GM12878 (cell line): ENCODE data around the gene KRTAP4-8. TPM values are rescaled to one million over a fixed set of nuclear protein-coding genes. Genes with fewer than 3 reads are reported as not detected.

Source experiments
- ATAC-seq: fragments of 200-7000 bp; cut with Tn5 transposase; 3 replicates; pipeline ENCODE4 v1.9.1; 2020; ENCODE audit warnings: mild to moderate bottlenecking, moderate library complexity
- BruUV-seq: library from RNA; stranded (reverse); fragments of 400-500 nt; replicated peaks from 2 replicates; lab custom pipeline; 2021; lab: Mats Ljungman, UMichigan
- CTCF ChIA-PET: fragments of 300-600 bp; sonication (Branson Sonifier 250); formaldehyde crosslinking; extraction: SDS; loops from one replicate; lab custom pipeline; 2021; ENCODE audit warnings: inconsistent platforms; lab: Yijun Ruan, JAX
- POLR2A ChIA-PET: fragments of 350-600 bp; formaldehyde crosslinking; extraction: SDS; loops from one replicate; lab custom pipeline; 2021; ENCODE audit warnings: inconsistent platforms; lab: Charles Lee
- RAD21 ChIA-PET: fragments of 300-600 bp; sonication (Branson Sonifier 250); formaldehyde crosslinking; loops from one replicate; lab custom pipeline; 2023; ENCODE audit warnings: antibody characterized with exemption; ENCODE audit not compliant: unreplicated experiment; lab: Charles Lee
- SMC1A ChIA-PET: fragments of 300-600 bp; sonication (Branson Sonifier 250); formaldehyde crosslinking; loops from one replicate; lab custom pipeline; 2023; ENCODE audit not compliant: unreplicated experiment, uncharacterized antibody; lab: Charles Lee
- DNase-seq: peaks from one replicate; pipeline ENCODE4 v3.0.0-alpha.2; 2011; ENCODE audit warnings: low read depth, low spot score
- FAIRE-seq: peaks from 3 replicates; lab custom pipeline; 2011; peaks lifted over from hg19 to GRCh38; lab: Jason Lieb, UNC
- H2AFZ ChIP-seq: 2 replicates; pipeline ENCODE4 v1.6.0; 2011; ENCODE audit warnings: low read depth, low read length, control low read depth; ENCODE audit not compliant: control insufficient read depth
- H3K27ac ChIP-seq: 2 replicates; pipeline ENCODE4 v1.5.1; 2011; ENCODE audit warnings: control low read depth; ENCODE audit not compliant: control insufficient read depth, insufficient read depth
- H3K27me3 ChIP-seq, 2 experiments: replicated peaks in 1 of 2; 2 replicates each; pipeline versions ENCODE4 v1.6.0 to v1.6.1; 2011; ENCODE audit warnings: low read length in 1 of 2; ENCODE audit not compliant: control insufficient read depth in 2 of 2, insufficient read depth in 2 of 2
- H3K36me3 ChIP-seq, 2 experiments: 2 replicates each; pipeline ENCODE4 v1.5.1; 2011; ENCODE audit warnings: low read length in 1 of 2; ENCODE audit not compliant: control insufficient read depth in 2 of 2, insufficient read depth in 2 of 2
- H3K4me1 ChIP-seq: 2 replicates; pipeline ENCODE4 v1.6.1; 2011; ENCODE audit warnings: mild to moderate bottlenecking, low read length, moderate library complexity, mixed read lengths; ENCODE audit not compliant: control insufficient read depth, insufficient read depth
- H3K4me2 ChIP-seq: 2 replicates; pipeline ENCODE4 v1.6.0; 2011; ENCODE audit warnings: control low read depth; ENCODE audit not compliant: control insufficient read depth, insufficient read depth
- H3K4me3 ChIP-seq: fragments of 200-600 bp; sonication (generic); 2 replicates; pipeline ENCODE4 v1.5.1; 2016
- H3K79me2 ChIP-seq: 2 replicates; pipeline ENCODE4 v1.6.0; 2011; ENCODE audit warnings: low read length; ENCODE audit not compliant: control insufficient read depth, insufficient read depth
- H3K9ac ChIP-seq: 2 replicates; pipeline ENCODE4 v1.8.0; 2011; ENCODE audit warnings: low read length, control low read depth, mixed read lengths; ENCODE audit not compliant: control insufficient read depth, insufficient read depth
- H3K9me3 ChIP-seq: replicated peaks from 3 replicates; pipeline ENCODE4 v1.5.1; 2011; ENCODE audit warnings: mild to moderate bottlenecking, low read length; ENCODE audit not compliant: control insufficient read depth, insufficient read depth
- H4K20me1 ChIP-seq: 2 replicates; pipeline ENCODE4 v1.6.0; 2011; ENCODE audit not compliant: control insufficient read depth, insufficient read depth
- HCFC1 ChIP-seq: fragments of 150-350 bp; IDR thresholded peaks from 2 replicates; pipeline ENCODE4 v1.6.1; 2014; ENCODE audit warnings: low read length
- IKZF1 ChIP-seq: fragments of 450-650 bp; conservative IDR thresholded peaks from 2 replicates; pipeline ENCODE4 v1.6.1; 2017; ENCODE audit warnings: antibody characterized with exemption, mild to moderate bottlenecking
- KAT2A ChIP-seq: conservative IDR thresholded peaks from 2 replicates; pipeline ENCODE4 v1.6.1; 2011; ENCODE audit warnings: low read depth, low read length; ENCODE audit not compliant: control insufficient read depth
- KDM1A ChIP-seq: fragments of 200-600 bp; sonication (generic); IDR thresholded peaks from 2 replicates; pipeline ENCODE4 v1.6.1; 2016; ENCODE audit warnings: borderline replicate concordance
- TBL1XR1 ChIP-seq: IDR thresholded peaks from 2 replicates; pipeline ENCODE4 v1.6.1; 2012; ENCODE audit warnings: low read depth, low read length, improper control_type of control experiment
- ZZZ3 ChIP-seq: IDR thresholded peaks from 2 replicates; pipeline ENCODE4 v1.6.1; 2011; ENCODE audit warnings: low read depth; ENCODE audit not compliant: control insufficient read depth, insufficient read length
- WGBS: methylation state at CpG from one replicate; pipeline ENCODE4 v1.1.6; 2016; ENCODE audit warnings: low lambda C conversion rate; ENCODE audit not compliant: insufficient replicate concordance, insufficient coverage; ENCODE audit errors: missing lambda C conversion rate; 5-methylcytosine and 5-hydroxymethylcytosine counted together
- in situ Hi-C: fragments of 300-500 bp; cut with MboI; formaldehyde crosslinking; loops from 9 replicates; pipeline ENCODE4 v1.14.3; 2018; ENCODE audit warnings: mixed read lengths
- intact Hi-C: fragments of 100-400 bp; cut with micrococcal nuclease; formaldehyde crosslinking; loops from one replicate; pipeline ENCODE4 v1.14.2; 2022; ENCODE audit not compliant: unreplicated experiment
- polyA plus RNA-seq, 11 experiments: library from polyadenylated mRNA; depleted of rRNA in 4 of 11; unstranded in 6 of 11; stranded (reverse) in 5 of 11; fragments of >200 nt; fragmentation: Nextera tagmentation in 4 of 11; fragmentation: Illumina TruSeq in 1 of 11; extraction: Ambion mirVana in 4 of 11; extraction: Trizol in 1 of 11; gene quantifications; 1 replicate in 1 of 11; 2 replicates in 10 of 11; pipeline versions ENCODE4 v1.2.1 to v1.2.3, GENCODE V29; 2011 to 2016; ENCODE audit warnings: inconsistent platforms in 2 of 11, missing spikeins in 2 of 11, low read depth in 1 of 11
- total RNA-seq, 4 experiments: library from RNA; depleted of rRNA in 3 of 4; stranded (reverse); fragments of >200 nt in 3 of 4; fragmentation: Illumina TruSeq in 1 of 4; extraction: Trizol in 1 of 4; gene quantifications; 2 replicates each; pipeline versions ENCODE4 v1.2.1 to v1.2.3, GENCODE V29; 2013 to 2021
- TF ChIP-seq, protein P1 (sequence below): IDR thresholded peaks from 2 replicates; pipeline ENCODE4 v1.6.1; 2012; ENCODE audit warnings: low read depth, low read length, improper control_type of control experiment
- TF ChIP-seq, protein P2 (sequence below): fragments of 450-650 bp; IDR thresholded peaks from 2 replicates; pipeline ENCODE4 v1.6.1; 2017; ENCODE audit warnings: mild to moderate bottlenecking, moderate library complexity

The KRTAP4-8 gene
- total and polyA plus RNA-seq, 10 of the 15 experiments (the other 5 are each of a cell fraction or from before 2014, with no cell fraction given): not detected

DNA sequence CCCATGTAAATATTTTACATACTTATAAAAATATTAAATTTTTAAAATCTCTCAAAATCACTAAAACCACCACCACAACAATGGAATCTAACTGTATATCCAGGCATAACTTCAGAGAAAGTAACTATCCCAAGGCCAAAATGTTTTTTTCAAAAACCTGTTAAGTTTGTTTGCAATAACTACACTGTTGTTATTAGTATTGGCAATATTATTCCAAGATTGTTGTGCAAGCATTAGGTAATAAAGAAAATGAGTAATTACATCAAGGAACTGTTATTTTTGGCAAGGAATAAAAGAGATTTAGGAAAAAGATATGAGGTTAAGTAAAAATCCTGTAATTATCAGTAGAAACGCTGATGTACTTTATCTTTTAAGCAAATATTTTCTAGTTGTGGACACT, 29.4 kb upstream of the KRTAP4-8 start:
- ChIA-PET RAD21 (no interaction called here), CTCF (no interaction called here), SMC1A (no interaction called here), POLR2A (no interaction called here)
- Histone ChIP-seq H3K9me3 (no peaks in the 10 kb centered on the region), H3K27me3 (no peaks in the 10 kb centered on the region), H3K4me2 (no peak overlapping the region), H3K4me3 (no peak overlapping the region), H3K36me3 (no peaks in the 10 kb centered on the region), H3K27ac (no peak overlapping the region), H2AFZ (no peak overlapping the region), H3K9ac (no peak overlapping the region), H3K4me1 (no peaks in the 10 kb centered on the region), H4K20me1 (no peaks in the 10 kb centered on the region), H3K79me2 (no peaks in the 10 kb centered on the region)
- ATAC-seq: no peak
- TF ChIP-seq KAT2A: no peak
- no peak for TF ChIP-seq HCFC1
- no peak for TF ChIP-seq ZZZ3
- TF ChIP-seq TBL1XR1: no peak
- no peak for TF ChIP-seq IKZF1
- TF ChIP-seq, protein P1, sequence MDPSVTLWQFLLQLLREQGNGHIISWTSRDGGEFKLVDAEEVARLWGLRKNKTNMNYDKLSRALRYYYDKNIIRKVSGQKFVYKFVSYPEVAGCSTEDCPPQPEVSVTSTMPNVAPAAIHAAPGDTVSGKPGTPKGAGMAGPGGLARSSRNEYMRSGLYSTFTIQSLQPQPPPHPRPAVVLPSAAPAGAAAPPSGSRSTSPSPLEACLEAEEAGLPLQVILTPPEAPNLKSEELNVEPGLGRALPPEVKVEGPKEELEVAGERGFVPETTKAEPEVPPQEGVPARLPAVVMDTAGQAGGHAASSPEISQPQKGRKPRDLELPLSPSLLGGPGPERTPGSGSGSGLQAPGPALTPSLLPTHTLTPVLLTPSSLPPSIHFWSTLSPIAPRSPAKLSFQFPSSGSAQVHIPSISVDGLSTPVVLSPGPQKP: no peak
- no peak for TF ChIP-seq KDM1A
- TF ChIP-seq, protein P2, sequence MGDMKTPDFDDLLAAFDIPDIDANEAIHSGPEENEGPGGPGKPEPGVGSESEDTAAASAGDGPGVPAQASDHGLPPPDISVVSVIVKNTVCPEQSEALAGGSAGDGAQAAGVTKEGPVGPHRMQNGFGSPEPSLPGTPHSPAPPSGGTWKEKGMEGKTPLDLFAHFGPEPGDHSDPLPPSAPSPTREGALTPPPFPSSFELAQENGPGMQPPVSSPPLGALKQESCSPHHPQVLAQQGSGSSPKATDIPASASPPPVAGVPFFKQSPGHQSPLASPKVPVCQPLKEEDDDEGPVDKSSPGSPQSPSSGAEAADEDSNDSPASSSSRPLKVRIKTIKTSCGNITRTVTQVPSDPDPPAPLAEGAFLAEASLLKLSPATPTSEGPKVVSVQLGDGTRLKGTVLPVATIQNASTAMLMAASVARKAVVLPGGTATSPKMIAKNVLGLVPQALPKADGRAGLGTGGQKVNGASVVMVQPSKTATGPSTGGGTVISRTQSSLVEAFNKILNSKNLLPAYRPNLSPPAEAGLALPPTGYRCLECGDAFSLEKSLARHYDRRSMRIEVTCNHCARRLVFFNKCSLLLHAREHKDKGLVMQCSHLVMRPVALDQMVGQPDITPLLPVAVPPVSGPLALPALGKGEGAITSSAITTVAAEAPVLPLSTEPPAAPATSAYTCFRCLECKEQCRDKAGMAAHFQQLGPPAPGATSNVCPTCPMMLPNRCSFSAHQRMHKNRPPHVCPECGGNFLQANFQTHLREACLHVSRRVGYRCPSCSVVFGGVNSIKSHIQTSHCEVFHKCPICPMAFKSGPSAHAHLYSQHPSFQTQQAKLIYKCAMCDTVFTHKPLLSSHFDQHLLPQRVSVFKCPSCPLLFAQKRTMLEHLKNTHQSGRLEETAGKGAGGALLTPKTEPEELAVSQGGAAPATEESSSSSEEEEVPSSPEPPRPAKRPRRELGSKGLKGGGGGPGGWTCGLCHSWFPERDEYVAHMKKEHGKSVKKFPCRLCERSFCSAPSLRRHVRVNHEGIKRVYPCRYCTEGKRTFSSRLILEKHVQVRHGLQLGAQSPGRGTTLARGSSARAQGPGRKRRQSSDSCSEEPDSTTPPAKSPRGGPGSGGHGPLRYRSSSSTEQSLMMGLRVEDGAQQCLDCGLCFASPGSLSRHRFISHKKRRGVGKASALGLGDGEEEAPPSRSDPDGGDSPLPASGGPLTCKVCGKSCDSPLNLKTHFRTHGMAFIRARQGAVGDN: no peak
- in situ Hi-C loops: no loop called here
- no TSS peak for BruUV-seq
- no peak for FAIRE-seq
- intact Hi-C loops: no loop called here
- WGBS: 85% methylated on average over 1 of the region's 1 CpG
- DNase-seq: no peak
